Kidney capillary endothelial cell (primary cell): ENCODE results near the gene TTC9.

ENCODE experiments used
- DNase-seq: peaks from one replicate; pipeline ENCODE4 v3.0.0-alpha.2; 2018; ENCODE audit warnings: low spot score

Gene TTC9

DNA sequence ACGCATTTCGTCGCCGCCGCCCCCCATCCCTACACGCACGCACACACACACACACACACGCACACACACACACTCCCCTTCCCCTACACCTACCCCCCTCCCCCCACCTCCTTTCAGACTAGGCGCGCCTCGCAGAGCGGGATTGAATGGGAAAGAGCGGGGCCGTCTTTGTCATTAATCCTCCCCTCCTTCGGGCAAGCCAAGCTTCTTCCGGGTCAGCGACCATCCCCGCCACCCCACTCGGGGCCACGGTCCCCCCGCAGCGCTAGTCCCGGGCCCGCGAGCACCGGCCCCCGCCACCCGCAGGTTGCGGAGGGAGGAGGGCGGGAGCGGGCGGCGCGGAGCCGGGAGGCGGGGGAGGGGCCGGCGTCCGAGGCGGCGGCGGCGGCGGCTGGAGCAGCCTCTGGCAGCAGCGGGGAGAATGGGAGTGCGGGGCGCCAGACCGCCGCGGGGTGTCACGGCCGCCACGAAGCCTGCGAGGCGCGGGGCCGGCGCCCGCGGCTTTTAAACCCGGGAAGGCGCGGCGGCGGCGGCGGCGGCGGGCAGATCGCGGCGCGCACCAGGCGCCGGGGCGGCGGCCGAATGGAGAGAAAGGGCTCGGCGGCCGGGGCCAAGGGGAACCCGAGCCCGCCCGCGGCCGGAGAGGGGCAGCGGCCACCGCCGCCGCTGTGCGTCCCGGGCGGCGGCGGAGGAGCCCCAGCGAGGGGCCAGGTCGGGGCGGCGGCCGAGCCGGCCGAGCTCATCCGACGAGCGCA lies at the start of gene TTC9:
Gene TTC9, plus strand, starts transcription at position 369 of the 755 bp plus-strand sequence. Its CDS starts 214 bp downstream, at position 583.
- no peak for DNase-seq

DNA sequence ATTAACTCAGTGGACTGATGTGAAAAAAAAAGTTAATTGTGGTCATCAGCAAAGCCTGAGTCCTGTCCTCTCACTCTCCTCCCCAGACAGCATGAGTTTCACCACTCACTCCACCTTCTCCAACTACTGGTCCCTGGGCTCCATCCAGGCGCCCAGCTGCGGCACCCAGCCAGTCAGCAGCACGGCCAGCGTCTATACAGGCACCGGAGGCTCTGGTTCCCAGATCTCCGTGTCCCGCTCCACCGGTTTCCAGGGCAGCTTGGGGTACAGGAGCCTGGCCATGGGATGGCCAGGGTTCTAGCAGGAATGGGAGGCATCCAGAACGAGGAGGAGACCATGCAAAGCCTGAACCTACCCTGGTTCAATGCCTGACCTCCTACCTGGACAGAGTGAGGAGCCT lies 47.3 kb upstream of the TTC9 start:
- no peak for DNase-seq

DNA sequence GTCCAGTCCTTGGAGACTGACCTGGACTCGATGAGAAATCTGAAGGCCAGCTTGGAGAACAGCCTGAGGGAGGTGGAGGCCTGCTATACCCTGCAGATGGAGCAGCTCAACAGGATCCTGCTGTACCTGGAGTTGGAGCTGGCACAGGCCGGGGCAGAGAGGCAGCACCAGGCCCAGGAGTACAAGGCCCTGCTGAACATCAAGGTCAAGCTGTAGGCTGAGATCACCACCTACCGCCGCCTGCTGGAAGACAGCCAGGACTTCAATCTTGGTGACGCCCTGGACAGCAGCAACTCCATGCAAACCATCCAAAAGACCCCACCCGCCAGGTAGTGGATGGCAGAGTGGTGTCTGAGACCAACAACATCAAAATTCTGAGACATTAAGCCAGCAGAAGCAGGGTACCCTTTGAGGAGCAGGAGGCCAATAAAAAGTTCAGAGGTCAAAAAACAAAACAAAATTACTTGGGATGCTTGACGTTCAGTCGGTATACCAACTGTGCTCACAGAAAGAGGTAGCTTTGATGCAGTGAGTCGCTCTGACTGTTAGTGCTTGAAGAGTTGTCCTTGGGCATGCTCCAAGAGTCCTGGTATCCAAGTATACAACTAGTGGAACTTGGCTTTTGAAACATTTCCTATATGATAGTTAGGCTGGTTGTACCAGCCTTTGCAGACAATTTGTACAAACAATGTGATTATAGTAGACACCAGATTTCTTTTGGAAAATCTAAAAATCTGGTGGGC lies 46.1 kb upstream of the TTC9 start:
- DNase-seq: no peak

DNA sequence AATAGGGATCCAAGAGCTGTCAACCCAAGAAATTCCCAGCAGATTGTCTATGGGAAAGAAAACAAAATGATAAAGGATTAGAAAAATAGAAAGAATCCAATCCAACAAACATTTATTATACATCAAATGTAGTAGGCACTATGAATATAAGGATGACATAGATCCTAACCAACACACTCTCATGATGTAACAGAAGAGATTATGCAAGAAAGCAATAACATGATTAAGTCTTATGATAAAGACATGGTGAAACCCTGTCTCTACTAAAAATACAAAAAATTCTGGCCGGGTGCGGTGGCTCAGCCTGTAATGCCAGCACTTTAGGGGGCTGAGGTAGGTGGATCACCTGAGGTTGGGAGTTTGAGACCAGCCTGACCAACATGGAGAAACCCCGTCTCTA lies 44.0 kb upstream of the TTC9 start:
- no peak for DNase-seq

DNA sequence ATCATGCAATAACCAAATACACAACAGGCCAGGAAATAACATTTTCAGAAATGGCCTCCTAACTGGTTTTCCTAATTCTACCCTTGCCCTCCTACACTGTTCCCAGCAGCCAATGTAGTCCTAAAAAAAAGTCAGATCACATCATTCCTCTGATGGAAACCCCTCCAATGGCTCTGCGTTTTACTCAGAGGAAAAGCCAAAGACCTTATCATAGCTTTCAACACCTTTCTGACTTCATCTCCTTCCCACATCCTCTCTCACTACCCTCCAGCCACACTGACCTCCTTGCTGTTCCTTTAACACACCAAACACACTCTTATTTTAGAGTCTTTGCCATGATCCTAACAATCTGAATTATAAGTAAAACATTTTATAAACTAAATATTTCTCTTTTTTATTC lies 42.4 kb upstream of the TTC9 start:
- DNase-seq: no peak

DNA sequence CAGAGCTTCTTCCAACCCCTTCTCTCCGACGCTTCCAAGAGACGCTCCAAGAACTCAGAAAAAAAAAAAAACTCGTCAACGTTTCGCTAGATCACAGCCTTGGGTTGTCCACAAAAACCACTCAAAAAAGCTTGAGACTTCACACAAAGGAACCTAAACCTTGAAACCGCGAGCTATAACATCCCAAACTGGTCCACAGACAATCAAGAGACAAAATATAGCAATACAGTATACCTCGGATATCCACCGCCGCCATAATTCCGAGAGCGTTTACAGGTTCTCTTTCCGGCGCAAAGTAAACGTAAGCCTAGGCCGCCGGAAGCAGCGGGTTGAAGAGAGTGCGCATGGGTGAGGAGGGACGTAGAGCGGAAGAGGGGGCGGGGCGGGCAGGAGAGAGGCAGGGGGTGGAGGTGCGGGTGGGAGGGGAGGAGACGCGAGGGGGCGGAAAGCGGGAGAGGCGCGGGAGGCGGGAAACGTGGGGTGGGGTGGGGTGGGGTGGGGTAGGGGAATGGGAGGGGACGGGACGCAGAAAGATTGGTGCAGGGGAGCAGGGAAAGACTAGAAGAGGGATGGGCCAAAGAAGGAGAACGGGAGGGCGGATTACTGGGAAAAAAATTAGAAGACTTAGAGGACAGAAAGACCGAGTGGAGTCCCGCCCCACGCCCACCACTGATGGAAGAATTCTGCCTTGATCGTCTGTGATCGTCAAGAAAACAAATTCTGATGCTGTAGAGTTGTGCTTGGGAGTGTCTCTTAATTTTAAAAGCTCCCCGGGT lies 41.1 kb upstream of the TTC9 start, which contains the start of gene MED6:
Gene MED6, minus strand, starts transcription at position 274 of the 776 bp plus-strand sequence. Its CDS starts 18 bp downstream, at position 256.
- DNase-seq: peak; percentile 75

DNA sequence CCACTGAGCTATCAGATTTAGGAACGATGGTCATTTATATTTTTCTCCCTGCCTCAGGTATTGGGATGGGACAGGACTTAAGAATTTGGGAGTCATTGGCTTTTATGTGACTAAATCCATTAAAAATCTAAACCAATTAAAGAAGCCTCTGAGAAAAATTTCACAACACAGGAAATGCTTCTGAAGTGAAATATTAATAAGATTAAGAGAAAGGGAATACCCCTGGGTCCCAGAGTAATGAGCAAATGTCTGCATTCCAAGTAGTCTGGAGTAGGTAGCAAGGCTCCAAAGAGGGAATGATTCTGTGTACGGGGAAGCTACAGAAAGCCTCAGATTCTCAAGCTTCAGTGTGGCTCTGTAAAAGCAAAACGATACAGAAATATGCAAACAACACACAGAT lies 40.6 kb upstream of the TTC9 start:
- DNase-seq: no peak

DNA sequence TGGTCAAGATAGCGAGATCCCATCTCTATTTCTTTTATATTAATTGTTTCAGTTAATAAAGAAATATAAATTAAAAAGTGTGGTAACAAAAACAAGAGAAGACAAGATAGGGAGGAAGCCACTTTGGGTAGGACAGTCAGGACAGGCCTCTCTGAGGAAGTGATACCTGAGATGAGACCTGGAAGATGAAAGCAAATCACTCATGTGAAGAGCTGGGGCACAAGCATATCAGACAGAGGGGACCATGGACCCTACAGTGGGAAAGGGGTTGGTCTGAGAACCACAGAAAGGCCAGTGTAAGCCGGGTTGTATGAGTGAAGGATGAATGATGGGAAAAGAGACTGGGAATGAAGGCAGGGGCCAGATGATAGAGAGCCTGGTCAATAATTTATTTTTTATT lies 39.5 kb upstream of the TTC9 start:
- no peak for DNase-seq

DNA sequence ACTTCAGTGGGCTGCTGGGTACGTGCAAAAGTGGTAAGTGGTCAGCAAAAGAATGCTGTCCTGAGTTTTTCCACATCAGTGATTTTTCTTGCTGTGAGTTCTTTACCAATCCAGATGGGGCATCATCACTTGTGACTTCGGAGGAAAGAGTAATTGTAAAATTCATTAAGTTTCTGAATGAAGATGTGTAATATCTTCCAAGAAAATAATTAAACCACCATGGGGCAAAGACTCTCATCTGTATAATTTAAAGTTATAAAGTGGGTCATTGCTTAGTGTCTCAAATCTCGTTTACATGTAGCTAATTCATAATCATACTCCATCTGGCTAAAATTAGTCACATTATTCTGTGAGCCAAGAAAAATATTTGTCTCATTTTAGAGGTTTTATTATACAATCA lies 30.5 kb upstream of the TTC9 start:
- DNase-seq: no peak

DNA sequence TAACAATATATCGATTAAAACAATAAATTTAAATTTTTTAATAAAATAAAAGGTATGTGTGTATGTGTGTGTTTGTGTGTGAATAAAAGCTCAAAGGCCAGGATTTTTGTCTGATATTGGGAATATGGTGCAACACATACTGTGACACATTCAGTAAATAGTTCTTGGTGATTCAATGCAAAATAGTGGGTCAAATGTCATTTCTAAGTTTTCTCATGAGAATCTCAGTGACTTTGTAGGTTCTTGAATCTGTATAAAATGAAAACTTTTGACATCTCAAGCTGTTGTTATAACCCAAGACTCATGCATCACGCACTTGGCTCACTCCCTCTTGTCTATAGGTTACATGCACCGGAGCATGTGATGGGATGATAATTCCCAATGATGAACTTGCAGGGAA lies 25.1 kb upstream of the TTC9 start:
- DNase-seq: no peak

DNA sequence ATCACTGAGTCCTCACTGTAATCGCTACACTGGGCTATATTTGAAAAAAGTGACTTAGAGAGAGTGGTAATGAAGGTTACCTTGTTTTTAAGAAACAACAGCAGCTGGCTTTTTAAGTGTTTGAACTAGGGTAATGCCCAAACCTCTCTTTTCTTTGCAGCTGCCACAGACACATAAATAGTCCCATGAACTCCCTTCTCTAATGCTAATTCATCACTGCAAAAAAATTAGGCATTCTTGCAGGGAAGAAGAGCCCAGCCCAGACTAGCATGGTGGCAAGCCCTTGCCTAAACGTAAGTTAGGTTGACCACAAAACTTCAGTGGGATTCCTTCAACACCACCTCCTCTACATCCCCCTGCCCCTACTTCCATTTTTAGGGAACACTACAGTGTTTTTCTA lies 23.4 kb upstream of the TTC9 start:
- no peak for DNase-seq

DNA sequence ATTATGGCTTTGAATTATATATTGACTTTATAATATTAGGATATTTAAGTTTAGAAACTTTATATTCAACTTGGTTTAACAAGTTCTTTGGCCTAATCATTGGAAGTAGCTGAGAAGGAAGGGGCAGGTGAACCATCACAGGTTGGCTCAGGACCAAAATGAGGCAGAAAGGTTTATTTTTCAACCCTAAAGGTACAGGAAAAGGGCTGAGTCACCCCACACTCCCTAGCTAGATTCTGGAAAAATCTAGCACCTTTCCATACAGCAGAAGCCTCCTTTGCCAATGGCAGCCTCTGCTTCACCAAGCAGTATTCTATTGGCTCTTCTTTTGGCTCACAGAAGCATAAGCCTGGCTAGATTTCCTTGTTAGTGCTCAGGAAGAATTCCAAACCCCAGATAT lies 22.0 kb upstream of the TTC9 start:
- DNase-seq: no peak

DNA sequence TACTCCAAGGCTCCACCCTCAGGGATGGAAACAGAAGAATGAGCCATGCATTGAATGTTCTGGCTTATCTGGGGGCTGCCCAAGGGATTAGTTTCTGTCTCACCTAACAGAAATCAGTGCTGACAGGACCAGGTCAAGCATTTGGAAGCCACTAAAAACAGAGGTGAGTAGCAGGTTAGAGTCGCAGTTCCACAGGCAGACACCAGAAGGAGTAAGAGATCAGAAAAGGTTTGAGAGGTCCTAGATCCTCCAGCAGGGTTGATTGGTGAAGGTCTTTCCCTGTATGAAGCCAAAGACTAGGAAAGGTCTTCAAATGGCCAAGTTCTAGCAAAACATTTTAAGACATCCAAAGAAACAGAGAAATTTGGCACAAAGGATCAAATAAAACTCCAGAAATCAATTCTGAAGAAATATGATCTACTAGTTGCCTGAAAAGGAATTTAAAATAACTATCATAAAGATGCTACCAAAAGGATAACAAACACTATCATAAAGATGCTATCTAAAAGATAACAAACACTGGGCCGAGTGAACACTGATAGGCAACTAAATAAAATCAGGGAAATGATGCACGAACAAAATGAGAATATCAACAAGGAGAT lies 19.5 kb upstream of the TTC9 start:
- peak; percentile 40 for DNase-seq

DNA sequence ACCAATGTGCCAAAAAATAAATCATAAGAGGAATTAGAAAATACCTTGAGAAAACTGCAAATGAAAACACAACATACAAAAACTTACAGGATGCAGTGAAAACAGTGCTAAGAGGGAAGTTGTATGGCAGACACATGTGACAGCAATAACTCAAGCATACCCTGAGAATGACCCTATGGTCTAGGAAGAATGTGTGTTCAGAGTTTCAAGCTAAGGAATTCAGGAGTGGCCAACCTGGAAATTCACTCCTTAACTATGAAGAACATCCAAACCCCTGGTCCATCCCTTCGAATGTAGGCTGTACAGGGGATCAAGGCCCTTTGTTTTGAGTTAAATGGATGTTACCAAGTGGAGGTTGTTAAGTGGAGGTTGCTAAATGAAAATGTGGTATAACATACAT lies 16.7 kb upstream of the TTC9 start:
- DNase-seq: no peak

DNA sequence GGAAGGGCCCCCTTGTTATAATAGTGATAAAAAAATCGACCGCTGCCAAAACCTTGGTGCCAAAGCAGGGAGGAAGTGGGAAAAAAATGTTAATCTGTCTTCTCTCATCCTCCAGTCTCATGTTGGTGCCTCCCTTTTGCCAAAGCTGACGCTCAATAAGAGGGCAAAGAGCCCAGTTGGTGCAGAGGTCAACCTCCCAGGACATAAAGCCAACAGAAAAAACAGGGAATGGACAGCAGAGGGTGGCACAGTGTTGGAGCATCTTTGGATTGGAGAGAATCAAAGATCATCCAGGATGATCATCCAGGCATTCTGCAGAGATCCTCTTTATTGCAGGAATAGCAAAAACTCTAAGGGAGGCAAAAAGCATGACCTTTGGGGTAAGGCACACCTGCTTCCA lies 9.8 kb upstream of the TTC9 start:
- no peak for DNase-seq

DNA sequence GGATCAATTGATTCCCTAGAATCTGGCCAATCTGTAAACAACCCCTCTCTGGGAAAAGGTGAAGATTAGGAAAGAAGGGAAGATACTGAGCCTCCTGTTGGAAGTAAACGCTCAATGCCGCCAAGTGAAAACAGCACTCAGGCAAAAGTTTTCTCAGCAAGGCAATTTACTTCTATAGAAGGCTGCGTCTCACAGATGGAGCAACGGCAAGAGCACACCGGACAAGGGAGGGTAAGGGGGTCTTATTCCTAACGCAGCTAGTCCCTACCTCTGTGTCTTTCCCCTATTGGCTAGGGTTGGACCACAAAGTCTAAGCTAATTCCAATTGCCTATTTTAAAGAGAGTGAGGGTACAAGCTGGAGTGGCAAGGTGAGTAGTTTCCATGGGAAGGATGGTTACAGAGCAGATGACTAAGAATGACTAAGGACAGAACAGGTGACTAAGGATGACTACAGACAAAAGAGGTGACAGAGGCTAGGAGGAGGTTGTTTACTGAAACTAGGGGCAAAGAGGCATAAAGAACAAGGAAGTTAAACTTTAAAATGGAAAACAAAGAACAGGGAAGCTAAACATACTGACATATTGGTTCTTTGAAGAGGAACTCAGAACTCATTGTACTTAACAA lies 5.6 kb upstream of the TTC9 start:
- DNase-seq: no peak

DNA sequence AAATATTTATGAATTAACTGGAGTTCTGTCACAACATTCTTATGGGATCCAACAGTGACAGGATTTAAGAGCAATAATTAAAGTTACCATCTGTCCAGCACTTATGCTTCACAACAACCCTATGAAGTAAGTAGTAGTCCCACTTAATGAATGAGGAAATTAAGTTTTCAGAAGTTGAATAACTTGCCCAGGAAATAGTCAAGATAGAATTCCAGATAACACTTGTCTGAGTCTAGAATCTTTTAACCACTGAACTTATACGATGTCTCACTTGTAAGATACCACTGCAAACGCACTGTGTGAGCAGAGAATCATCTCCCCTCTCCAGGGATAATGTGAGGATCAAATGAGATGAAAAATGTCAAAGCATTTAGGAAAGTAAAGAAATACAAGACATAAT lies 3.3 kb upstream of the TTC9 start:
- DNase-seq: no peak

DNA sequence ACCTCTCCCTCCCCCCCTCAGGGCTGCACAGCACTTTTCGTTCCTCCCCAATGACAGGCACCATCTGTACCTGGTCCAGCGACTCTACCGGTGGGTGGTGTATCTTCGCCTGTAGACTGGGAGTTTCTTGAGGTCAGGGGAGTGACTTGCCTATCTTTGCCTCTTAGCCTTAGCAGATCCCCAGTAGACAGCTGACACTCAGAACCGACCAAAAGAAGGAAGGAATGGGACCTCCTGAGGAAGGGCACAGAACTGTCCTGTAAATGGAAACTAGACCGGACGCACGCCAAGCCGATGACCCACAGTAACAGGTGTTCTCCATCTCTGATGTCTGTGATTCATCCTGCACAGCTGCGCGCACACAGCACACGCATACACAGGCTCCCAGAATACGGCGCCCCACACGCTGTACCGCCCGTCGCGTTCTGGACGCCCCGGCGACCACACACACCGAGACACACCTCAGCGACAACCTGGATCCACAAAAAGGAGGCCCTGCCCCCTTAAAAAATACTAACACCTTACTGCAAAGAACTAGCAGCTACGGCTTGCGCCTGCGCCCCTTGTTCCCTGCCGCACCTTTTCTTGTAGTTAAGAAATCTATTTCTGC lies 673 bp upstream of the TTC9 start:
- DNase-seq: peak; percentile 56

DNA sequence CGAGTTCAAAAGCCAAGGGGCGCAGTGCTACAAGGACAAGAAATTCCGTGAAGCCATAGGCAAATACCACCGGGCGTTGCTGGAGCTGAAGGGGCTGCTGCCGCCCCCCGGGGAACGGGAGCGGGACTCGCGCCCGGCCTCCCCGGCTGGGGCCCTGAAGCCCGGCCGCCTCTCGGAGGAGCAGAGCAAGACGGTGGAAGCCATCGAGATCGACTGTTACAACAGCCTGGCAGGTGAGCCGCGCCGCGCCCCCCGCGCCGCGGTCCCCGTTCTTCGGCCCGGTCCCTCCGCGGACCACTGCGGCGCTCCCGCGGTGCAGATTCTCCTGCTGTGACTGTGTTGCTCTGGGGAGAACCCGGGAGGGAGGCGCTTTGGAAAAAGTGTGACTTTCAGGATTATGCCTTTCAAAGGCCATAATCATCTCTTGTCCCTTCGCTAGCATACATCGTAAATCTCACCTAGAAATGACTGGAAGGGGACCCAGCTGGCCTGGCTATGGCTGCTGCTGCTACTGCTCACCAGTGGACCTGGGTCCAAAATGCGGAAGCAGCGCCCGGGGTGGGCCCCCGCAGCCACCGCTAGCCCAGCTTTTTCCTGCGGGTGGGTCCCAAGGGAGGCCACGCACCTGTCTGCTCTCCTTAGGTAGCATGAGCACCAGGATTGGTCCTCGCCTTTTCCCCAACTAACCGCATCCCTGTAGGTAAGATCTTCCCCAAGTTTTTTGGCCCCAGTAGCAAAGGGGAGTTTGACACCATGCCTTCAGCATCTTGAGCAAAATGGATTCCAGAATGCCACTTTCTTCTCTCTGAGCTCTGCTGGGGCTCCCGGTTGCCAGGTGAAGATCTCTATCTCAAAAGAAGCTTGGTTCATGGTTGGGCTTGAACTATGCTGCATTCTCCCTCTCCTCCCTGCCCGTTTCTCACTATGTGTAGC lies 853 bp downstream of the TTC9 start:
- no peak for DNase-seq

DNA sequence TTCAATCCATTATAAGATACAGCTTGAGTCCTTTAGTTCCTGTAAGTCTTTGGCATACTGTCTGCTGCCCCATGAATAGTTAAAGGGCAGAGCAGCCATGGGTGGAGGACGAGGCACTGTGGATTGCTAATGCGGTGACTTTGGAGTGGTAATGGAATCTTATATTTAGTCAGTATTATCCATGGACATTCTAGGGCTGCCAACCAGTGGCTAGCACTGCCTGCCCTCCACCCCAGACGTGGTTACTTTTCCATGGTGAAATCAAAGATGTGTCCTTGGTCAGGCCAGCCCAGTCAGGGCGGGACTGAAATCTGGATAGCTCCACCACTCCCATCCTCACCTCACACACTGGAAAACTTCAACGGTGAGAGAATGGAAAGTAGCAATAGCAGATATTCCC lies 2.3 kb downstream of the TTC9 start:
- DNase-seq: no peak
